ENCODE measurements around the gene BMPR1B.

The BMPR1B gene

DNA sequence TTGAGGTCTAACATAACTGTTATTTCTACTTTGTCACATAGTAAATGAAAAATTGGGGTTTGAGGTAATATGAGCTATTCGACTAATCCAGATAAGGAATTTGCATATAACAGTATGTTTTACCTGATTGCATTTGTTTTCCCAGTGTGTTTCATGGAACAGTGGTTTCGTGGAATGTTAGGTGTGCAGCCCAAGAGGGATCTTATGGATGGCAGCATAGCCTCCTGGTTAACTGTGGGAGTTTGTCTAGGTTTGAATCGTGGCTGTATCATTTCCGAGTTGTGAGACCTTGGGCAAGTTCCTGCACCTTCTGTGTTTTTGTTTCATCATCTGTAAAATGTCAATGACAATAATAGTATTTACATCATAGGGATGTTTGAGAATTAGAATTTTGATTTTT lies 7.9 kb downstream of the BMPR1B start:
- Histone ChIP-seq H3K14ac (ENCODE audit: low read length) (no peak overlapping the region), H3K23ac (ENCODE audit: low read depth, low read length, poor library complexity) (no peak overlapping the region), H3K9ac (ENCODE audit: low read depth, low read length, poor library complexity) (no peak overlapping the region), H3K4me1 (ENCODE audit: control insufficient read depth in 2 of 2, insufficient read depth in 1 of 2, low read depth in 1 of 2, low read length in 2 of 2) (peaks cover 0 to 2% of the 10 kb centered on the region in 2 donors), H3K4ac (ENCODE audit: low read length) (no peak overlapping the region), H2BK15ac (ENCODE audit: low read length) (no peak overlapping the region), H3K4me3 (ENCODE audit: low read length in 2 of 2) (no peak overlapping the region), H2BK5ac (ENCODE audit: low read length) (no peak overlapping the region), H3K18ac (ENCODE audit: low read length) (no peak overlapping the region), H3K4me2 (ENCODE audit: insufficient read depth, low read length, poor library complexity, severe bottlenecking) (no peak overlapping the region), H3K9me3 (replicated peaks in 1 of 2; ENCODE audit: control insufficient read depth in 2 of 2, insufficient read depth in 1 of 2, low read depth in 1 of 2, low read length in 2 of 2) (no peaks in the 10 kb centered on the region), H3K79me1 (ENCODE audit: low read depth, low read length) (no peaks in the 10 kb centered on the region), H3K27ac (replicated peaks; ENCODE audit: low read length) (no peak overlapping the region), H2AFZ (ENCODE audit: low read length) (no peak overlapping the region), H4K8ac (ENCODE audit: low read depth, low read length) (no peak overlapping the region), H3K27me3 (ENCODE audit: control insufficient read depth in 3 of 3, insufficient read depth in 3 of 3, low read depth in 1 of 3, low read length in 3 of 3) (no peaks in the 10 kb centered on the region), H2BK12ac (ENCODE audit: low read length) (no peak overlapping the region), H4K91ac (ENCODE audit: low read depth, low read length, poor library complexity) (no peak overlapping the region), H2BK120ac (ENCODE audit: low read depth, low read length) (no peak overlapping the region), H3K36me3 (replicated peaks in 1 of 2; ENCODE audit: control insufficient read depth in 2 of 2, insufficient read depth in 2 of 2, low read length in 2 of 2) (peaks cover 0 to 15% of the 10 kb centered on the region in 2 donors), H2AK5ac (ENCODE audit: low read depth, low read length) (no peak overlapping the region)
- DNase-seq (ENCODE audit: low spot score) = no peak
- no CpG with 5 or more reads among the region's 4 CpGs for WGBS, 2 donors (ENCODE audit: extremely low coverage in 2 of 2, insufficient read length in 2 of 2, insufficient replicate concordance in 1 of 2)

DNA sequence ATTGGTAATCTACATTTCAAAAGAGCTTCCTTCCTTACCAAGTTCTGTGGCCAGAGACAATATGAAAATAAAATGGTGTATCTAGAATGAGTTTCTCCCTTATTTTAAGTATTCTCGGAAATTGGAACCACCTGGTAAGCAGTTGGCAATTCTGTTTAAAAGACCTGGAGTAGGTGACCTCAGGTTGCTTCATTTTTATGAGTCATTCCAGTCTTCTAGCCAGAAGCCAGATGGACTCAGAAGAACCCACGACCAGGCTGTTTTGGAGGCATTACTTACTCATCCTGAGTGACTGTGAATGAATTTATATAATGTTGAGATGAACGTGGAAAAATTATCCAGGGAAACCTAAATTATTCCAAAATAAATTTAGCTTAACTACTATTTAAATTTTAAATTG lies 9.1 kb downstream of the BMPR1B start:
- H3K9ac ChIP-seq (ENCODE audit: low read depth, low read length, poor library complexity) = no peak overlapping the region
- H3K18ac ChIP-seq (ENCODE audit: low read length) = no peak overlapping the region
- H2BK12ac ChIP-seq (ENCODE audit: low read length) = no peak overlapping the region
- H3K27ac ChIP-seq (replicated peaks; ENCODE audit: low read length) = no peak overlapping the region
- H2BK120ac ChIP-seq (ENCODE audit: low read depth, low read length) = no peak overlapping the region
- H3K4me3 ChIP-seq (ENCODE audit: low read length in 2 of 2) = no peak overlapping the region
- no CpG with 5 or more reads among the region's 3 CpGs for WGBS, 2 donors (ENCODE audit: extremely low coverage in 2 of 2, insufficient read length in 2 of 2, insufficient replicate concordance in 1 of 2)
- H2BK15ac ChIP-seq (ENCODE audit: low read length) = no peak overlapping the region
- H2AFZ ChIP-seq (ENCODE audit: low read length) = no peak overlapping the region
- H2BK5ac ChIP-seq (ENCODE audit: low read length) = no peak overlapping the region
- no peaks in the 10 kb centered on the region for H3K9me3 ChIP-seq (replicated peaks in 1 of 2; ENCODE audit: control insufficient read depth in 2 of 2, insufficient read depth in 1 of 2, low read depth in 1 of 2, low read length in 2 of 2)
- H3K4ac ChIP-seq (ENCODE audit: low read length) = no peak overlapping the region
- H3K27me3 ChIP-seq (ENCODE audit: control insufficient read depth in 3 of 3, insufficient read depth in 3 of 3, low read depth in 1 of 3, low read length in 3 of 3) = no peaks in the 10 kb centered on the region
- no peaks in the 10 kb centered on the region for H3K4me1 ChIP-seq (ENCODE audit: control insufficient read depth in 2 of 2, insufficient read depth in 1 of 2, low read depth in 1 of 2, low read length in 2 of 2)
- no peak overlapping the region for H3K4me2 ChIP-seq (ENCODE audit: insufficient read depth, low read length, poor library complexity, severe bottlenecking)
- no peak overlapping the region for H4K8ac ChIP-seq (ENCODE audit: low read depth, low read length)
- H3K79me1 ChIP-seq (ENCODE audit: low read depth, low read length) = no peaks in the 10 kb centered on the region
- H3K23ac ChIP-seq (ENCODE audit: low read depth, low read length, poor library complexity) = no peak overlapping the region
- no peak overlapping the region for H4K91ac ChIP-seq (ENCODE audit: low read depth, low read length, poor library complexity)
- no peak overlapping the region for H3K14ac ChIP-seq (ENCODE audit: low read length)
- peaks cover 0 to 15% of the 10 kb centered on the region in 2 donors for H3K36me3 ChIP-seq (replicated peaks in 1 of 2; ENCODE audit: control insufficient read depth in 2 of 2, insufficient read depth in 2 of 2, low read length in 2 of 2)
- no peak overlapping the region for H2AK5ac ChIP-seq (ENCODE audit: low read depth, low read length)
- DNase-seq (ENCODE audit: low spot score) = no peak

DNA sequence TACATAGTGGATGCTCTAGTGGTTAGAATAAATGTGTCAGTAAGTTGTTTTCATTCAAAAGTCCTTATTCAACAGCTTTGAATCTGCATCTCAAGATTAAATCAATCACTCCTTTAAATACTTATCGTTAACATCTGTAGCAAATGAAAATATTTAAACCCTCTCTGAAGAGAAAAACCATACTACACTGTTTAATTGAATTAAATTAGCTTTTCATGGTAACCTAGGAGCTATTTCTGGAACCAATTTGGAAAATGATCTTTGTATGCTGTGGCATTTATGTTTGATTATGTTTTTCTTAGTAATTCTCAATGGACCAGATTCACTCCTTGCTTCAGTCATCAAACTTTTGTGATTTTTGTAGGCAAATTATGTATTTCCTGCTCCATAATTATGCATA lies 9.7 kb downstream of the BMPR1B start:
- no peak overlapping the region for H2BK12ac ChIP-seq (ENCODE audit: low read length)
- H3K27ac ChIP-seq (replicated peaks; ENCODE audit: low read length) = no peak overlapping the region
- H2BK5ac ChIP-seq (ENCODE audit: low read length) = no peak overlapping the region
- no peak overlapping the region for H2BK15ac ChIP-seq (ENCODE audit: low read length)
- no peak overlapping the region for H3K4ac ChIP-seq (ENCODE audit: low read length)
- no peak overlapping the region for H3K23ac ChIP-seq (ENCODE audit: low read depth, low read length, poor library complexity)
- H3K27me3 ChIP-seq (ENCODE audit: control insufficient read depth in 3 of 3, insufficient read depth in 3 of 3, low read depth in 1 of 3, low read length in 3 of 3) = no peaks in the 10 kb centered on the region
- H3K9ac ChIP-seq (ENCODE audit: low read depth, low read length, poor library complexity) = no peak overlapping the region
- no peak overlapping the region for H3K4me2 ChIP-seq (ENCODE audit: insufficient read depth, low read length, poor library complexity, severe bottlenecking)
- H3K4me1 ChIP-seq (ENCODE audit: control insufficient read depth in 2 of 2, insufficient read depth in 1 of 2, low read depth in 1 of 2, low read length in 2 of 2) = no peaks in the 10 kb centered on the region
- H2AK5ac ChIP-seq (ENCODE audit: low read depth, low read length) = no peak overlapping the region
- no peak overlapping the region for H2AFZ ChIP-seq (ENCODE audit: low read length)
- WGBS, 2 donors (ENCODE audit: extremely low coverage in 2 of 2, insufficient read length in 2 of 2, insufficient replicate concordance in 1 of 2) = no CpG with 5 or more reads among the region's 1 CpG
- no peak overlapping the region for H4K91ac ChIP-seq (ENCODE audit: low read depth, low read length, poor library complexity)
- H3K79me1 ChIP-seq (ENCODE audit: low read depth, low read length) = no peaks in the 10 kb centered on the region
- peaks cover 0 to 15% of the 10 kb centered on the region in 2 donors for H3K36me3 ChIP-seq (replicated peaks in 1 of 2; ENCODE audit: control insufficient read depth in 2 of 2, insufficient read depth in 2 of 2, low read length in 2 of 2)
- H3K9me3 ChIP-seq (replicated peaks in 1 of 2; ENCODE audit: control insufficient read depth in 2 of 2, insufficient read depth in 1 of 2, low read depth in 1 of 2, low read length in 2 of 2) = no peaks in the 10 kb centered on the region
- no peak overlapping the region for H2BK120ac ChIP-seq (ENCODE audit: low read depth, low read length)
- H4K8ac ChIP-seq (ENCODE audit: low read depth, low read length) = no peak overlapping the region
- H3K18ac ChIP-seq (ENCODE audit: low read length) = no peak overlapping the region
- no peak overlapping the region for H3K4me3 ChIP-seq (ENCODE audit: low read length in 2 of 2)
- H3K14ac ChIP-seq (ENCODE audit: low read length) = no peak overlapping the region
- DNase-seq (ENCODE audit: low spot score) = no peak

DNA sequence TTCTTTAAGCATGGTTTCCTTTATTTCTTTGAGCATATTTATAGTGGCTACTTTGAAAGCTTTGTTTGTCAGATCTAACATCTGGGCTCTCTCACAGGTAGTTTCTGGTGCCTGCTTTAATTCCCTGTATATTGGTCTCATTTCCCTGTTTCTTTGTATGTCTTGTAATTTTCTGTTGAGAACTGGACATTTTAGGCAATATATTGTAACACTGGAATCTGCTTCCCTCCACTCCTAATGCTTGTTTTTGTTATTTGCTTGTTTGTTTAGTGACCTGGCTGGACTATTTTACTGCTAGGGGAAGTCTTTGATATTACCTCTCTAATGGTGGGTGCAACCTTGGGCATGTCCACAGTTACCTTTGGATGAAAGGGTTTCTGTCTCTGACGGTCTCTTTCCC lies 25.0 kb downstream of the BMPR1B start:
- WGBS, 2 donors (ENCODE audit: extremely low coverage in 2 of 2, insufficient read length in 2 of 2, insufficient replicate concordance in 1 of 2) = no CpG with 5 or more reads among the region's 1 CpG
- H3K27me3 ChIP-seq (ENCODE audit: control insufficient read depth in 3 of 3, insufficient read depth in 3 of 3, low read depth in 1 of 3, low read length in 3 of 3) = no peaks in the 10 kb centered on the region

More for the DNA sequence above, 25.0 kb downstream of the BMPR1B start:
- no peak overlapping the region for H3K18ac ChIP-seq (ENCODE audit: low read length)
- no peak overlapping the region for H2AK5ac ChIP-seq (ENCODE audit: low read depth, low read length)
- peaks cover under 1 to 3% of the 10 kb centered on the region in 2 donors for H3K36me3 ChIP-seq (replicated peaks in 1 of 2; ENCODE audit: control insufficient read depth in 2 of 2, insufficient read depth in 2 of 2, low read length in 2 of 2)
- H4K8ac ChIP-seq (ENCODE audit: low read depth, low read length) = no peak overlapping the region
- H2BK5ac ChIP-seq (ENCODE audit: low read length) = no peak overlapping the region
- H2BK15ac ChIP-seq (ENCODE audit: low read length) = no peak overlapping the region
- no peak overlapping the region for H4K91ac ChIP-seq (ENCODE audit: low read depth, low read length, poor library complexity)
- no peak overlapping the region for H3K9ac ChIP-seq (ENCODE audit: low read depth, low read length, poor library complexity)
- H3K4me2 ChIP-seq (ENCODE audit: insufficient read depth, low read length, poor library complexity, severe bottlenecking) = no peak overlapping the region
- no peaks in the 10 kb centered on the region for H3K4me1 ChIP-seq (ENCODE audit: control insufficient read depth in 2 of 2, insufficient read depth in 1 of 2, low read depth in 1 of 2, low read length in 2 of 2)
- no peak overlapping the region for H3K4me3 ChIP-seq (ENCODE audit: low read length in 2 of 2)
- H3K9me3 ChIP-seq (replicated peaks in 1 of 2; ENCODE audit: control insufficient read depth in 2 of 2, insufficient read depth in 1 of 2, low read depth in 1 of 2, low read length in 2 of 2) = peaks cover 4 to 46% of the 10 kb centered on the region in 2 donors
- H2AFZ ChIP-seq (ENCODE audit: low read length) = no peak overlapping the region
- H2BK120ac ChIP-seq (ENCODE audit: low read depth, low read length) = no peak overlapping the region
- H3K27ac ChIP-seq (replicated peaks; ENCODE audit: low read length) = no peak overlapping the region
- no peaks in the 10 kb centered on the region for H3K79me1 ChIP-seq (ENCODE audit: low read depth, low read length)
- no peak overlapping the region for H2BK12ac ChIP-seq (ENCODE audit: low read length)
- no peak overlapping the region for H3K23ac ChIP-seq (ENCODE audit: low read depth, low read length, poor library complexity)
- no peak overlapping the region for H3K14ac ChIP-seq (ENCODE audit: low read length)
- no peak overlapping the region for H3K4ac ChIP-seq (ENCODE audit: low read length)
- no peak for DNase-seq (ENCODE audit: low spot score)
